Stimulated activated CD8-positive, alpha-beta memory T cell treated with anti-CD3 and anti-CD28 coated beads, Interleukin-12 subunit alpha, Interleukin-12 subunit beta, amount 100 ng/mL, for 1 hour (primary cell): ENCODE measurements around the gene HK1.
"Not testable (repeated sequence)": the region's sequence is repeated elsewhere in the genome, so short reads cannot be mapped to it uniquely, and the experiment has no call there.

Experiments used
- DNase-seq: peaks from one replicate; pipeline ENCODE4 v3.0.0-alpha.2; 2020; ENCODE audit warnings: low read depth

Gene HK1

GRCh38 chr10:69422676-69423075 lies 144.4 kb downstream of the HK1 start:
- no peak for DNase-seq

DNA sequence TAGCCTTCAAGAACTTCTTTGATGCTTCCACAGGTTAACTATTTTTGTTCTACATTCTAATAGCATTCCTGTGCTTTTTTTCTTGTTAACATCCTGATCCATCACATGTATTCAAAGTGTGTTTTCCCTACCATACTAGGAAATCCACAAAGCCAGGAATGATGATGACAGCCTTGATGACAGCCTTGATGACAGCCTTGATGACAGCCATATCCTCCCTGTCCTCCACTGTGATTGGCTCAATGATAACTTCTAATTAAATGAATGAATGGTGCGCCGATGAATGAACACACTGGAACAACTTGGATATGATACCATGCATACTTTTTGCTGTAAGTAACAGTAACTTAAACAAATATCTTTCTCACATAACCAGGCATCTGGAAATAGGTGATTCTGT lies 146.7 kb downstream of the HK1 start:
- DNase-seq: no peak

DNA sequence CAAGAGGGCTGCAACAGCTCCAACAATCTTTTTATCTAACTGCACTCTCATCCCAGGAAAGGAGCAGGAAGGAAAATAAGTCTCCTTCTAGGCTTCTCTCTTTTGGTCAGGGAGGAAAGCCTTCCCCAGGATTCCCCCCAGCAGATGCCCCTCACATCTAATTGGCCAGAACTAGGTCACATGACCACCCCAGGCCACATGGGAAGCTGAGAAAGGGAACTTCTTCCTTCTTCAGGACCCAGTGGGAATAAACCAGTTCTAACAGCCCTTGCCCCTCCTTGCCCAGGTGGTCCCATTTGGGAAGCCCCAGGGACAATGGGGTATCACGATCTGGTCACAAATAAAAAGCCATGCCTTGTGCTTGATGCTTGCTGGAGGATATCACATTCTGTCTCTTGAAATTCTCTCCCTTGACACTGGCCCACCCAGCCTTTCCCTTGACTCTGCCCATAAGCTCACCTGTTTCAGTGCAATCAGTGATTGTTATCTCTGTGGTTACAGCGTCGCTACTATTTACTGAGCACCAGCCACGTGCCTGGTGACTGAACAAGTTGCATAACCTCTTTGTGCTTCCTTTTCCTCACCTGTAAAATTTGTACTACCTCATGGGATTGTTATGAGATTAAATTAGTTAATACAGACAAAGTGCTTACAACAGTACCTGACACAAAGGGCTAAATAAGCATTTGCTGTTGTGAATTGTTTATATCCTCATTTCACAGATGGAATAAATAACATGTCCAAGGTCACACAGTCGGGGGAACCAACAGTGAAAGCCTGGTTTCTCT lies 147.4 kb downstream of the HK1 start:
- no peak for DNase-seq

- no peak for DNase-seq
Measured at GRCh38 chr10:69426376-69426727, 148.1 kb downstream of the HK1 start.

DNA sequence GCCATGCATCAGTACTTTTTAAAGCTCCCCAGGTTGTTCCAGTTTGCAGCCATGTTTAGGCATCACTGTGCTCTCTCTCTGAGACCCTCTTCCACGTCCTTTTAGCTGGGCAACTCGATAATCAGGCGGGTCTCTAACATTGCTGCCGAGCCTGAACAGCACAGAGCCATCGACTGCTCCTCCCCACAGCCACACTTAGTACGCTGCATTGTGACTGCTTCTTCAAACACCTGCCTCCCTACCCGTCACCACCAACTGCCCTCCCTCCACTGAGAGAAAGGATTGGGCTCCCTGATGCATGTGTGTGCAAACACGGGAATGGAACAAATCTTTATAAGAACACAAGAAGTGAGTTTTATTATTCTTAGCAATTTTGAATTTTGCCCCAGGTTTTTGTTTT lies 149.9 kb downstream of the HK1 start:
- DNase-seq: no peak

DNA sequence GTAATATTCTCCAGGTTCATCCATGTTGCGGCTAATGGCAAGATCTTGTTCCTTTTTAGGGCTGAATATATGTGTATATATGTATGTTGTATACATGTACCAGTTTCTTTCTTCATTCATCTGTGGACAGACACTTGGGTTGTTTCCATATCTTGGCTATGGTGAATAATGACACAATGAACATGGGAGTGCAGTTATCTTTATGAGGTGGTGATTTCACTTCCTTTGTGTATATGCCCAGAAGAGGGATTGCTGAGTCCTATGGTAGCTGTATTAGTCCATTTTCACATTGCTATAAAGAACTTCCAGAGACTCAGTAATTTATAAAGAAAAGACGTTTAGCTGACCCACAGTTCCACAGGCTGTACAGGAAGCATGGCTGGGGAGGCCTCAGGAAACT lies 155.9 kb downstream of the HK1 start:
- DNase-seq: no peak

- DNase-seq: no peak
Measured at GRCh38 chr10:69434926-69435325, 156.6 kb downstream of the HK1 start.

- DNase-seq: no peak
Measured at GRCh38 chr10:69435966-69436520, 157.7 kb downstream of the HK1 start.

- no peak for DNase-seq
Measured at GRCh38 chr10:69437321-69438259, 159.3 kb downstream of the HK1 start.

DNA sequence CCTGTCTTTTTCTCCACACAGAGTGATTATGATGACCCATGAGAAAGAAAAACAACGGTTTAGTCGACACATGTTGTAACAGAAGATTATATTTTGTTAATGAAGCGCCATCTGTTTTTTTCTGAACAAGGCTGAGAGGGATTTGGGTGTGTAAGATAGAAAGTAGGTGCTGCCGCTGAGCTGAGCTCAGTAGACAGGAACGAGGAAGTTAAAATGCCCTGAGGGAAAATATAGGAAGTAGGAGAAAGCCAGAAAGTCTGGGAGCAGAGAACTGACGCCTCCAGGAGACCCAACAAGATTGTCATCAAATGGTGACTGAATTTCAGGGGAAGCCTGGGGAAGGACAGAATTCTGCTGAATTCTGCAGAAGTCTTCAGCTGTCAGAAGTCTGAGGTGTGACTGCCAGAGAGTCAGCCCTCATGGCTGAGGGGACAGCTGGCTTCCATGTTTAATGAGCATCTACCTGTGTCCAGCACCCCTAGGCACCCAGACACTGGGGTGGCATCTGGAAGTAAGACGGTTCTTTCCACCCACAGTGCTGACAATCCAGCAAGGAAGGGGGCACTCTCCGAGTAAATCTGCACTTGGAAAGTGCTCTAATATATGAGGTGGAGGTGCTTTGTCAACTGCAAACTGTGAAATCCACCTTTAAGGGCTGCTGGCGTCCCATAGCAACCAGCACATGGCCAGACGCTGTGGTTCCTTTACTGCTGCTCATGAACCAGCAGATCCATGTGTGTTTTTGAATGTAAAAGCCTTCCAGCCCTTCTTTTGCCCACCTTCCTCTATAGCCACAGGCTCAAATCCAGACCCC lies 160.4 kb downstream of the HK1 start:
- no peak for DNase-seq

DNA sequence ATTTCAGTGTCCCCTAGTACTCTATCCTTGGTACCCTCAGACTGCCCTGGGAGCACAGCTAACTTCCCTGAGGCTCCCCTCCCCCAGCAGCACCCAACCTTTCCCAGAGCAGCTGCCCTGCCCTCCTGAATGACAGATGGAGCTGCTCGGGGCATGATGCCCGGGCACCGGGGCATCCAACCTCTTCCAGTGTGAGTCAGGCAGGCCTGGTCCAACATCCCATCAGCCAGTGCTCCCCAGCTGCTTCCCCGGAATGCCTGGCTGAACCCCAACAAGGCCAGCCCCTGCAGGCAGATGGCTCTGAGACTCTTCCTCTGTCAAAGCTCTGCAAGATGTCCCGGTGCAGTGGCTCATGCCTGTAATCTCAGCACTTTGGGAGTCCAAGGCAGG lies 161.0 kb downstream of the HK1 start:
- DNase-seq: no peak

DNA sequence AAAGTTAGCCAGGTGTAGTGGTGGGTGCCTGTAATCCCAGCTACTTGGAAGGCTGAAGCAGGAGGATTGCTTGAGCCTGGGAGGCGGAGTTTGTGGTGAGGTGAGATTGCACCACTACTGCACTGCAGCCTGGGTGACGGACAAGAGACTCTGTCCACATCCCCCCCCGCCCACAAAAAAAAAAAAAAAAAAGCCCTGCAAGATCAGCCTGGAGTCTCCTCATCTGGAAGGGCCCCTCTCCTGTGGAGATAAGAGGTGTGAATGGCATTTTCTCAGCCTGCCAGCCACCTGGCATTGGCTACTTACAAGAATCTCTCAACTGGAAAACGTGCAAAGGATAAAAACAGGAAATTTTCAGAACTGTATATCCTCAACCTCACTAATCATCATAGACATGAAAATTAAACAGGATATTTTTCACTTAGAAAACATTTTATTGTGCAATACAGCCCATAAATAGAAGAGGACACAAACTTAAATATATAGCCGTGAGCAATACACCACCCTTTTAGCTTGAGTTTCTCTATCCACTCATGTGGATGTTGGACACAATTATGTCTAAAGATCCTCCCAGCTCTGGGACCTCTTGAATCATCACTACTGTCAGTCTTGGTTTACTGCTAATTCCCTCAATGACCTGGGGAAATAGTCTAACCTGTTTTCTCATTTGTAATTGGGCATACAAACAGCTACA lies 161.7 kb downstream of the HK1 start:
- no peak for DNase-seq

GRCh38 chr10:69443354-69443753 lies 165.1 kb downstream of the HK1 start:
- DNase-seq: no peak

GRCh38 chr10:69445041-69445440 lies 166.7 kb downstream of the HK1 start:
- no peak for DNase-seq

GRCh38 chr10:69446229-69446628 lies 167.9 kb downstream of the HK1 start:
- no peak for DNase-seq

- no peak for DNase-seq
Measured at GRCh38 chr10:69446650-69447151, 168.4 kb downstream of the HK1 start.

DNA sequence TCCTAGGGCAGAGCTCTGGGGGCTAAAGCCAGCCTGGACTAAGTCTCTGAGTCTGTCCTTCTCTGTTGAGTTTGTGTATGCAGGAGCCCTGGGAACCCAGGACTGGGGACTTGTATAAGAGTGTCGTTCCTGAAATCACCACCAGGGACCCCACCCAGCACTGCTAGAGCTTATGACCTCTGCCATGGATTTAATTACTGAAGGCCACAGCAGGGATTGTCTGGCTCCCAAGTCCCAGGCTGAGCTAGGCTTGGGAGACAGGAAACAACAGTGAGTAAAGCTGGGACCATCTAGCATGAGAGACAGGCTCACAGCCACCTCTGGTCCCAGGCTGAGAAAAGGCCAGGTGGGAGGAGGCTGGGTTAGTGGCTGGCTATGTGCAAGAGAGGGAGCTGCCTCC lies 171.5 kb downstream of the HK1 start:
- no peak for DNase-seq

DNA sequence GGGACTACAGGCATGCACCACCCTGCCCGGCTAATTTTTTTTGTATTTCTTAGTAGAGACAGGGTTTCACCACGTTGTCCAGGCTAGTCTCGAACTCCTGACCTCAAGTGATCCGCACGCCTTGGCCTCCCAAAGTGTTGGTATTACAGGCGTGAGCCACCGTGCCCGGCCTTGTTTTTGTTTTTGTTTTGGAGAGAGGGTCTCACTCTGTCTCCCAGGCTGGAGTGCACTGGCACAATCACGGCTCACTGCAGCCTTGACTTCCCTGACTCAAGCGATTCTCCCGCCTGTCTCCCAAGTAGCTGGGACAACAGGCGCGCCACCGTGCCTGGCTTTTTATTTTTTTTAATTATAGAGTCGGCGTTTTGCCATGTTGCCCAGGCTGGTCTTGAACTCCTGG lies 172.1 kb downstream of the HK1 start:
- not testable (repeated sequence) for DNase-seq

DNA sequence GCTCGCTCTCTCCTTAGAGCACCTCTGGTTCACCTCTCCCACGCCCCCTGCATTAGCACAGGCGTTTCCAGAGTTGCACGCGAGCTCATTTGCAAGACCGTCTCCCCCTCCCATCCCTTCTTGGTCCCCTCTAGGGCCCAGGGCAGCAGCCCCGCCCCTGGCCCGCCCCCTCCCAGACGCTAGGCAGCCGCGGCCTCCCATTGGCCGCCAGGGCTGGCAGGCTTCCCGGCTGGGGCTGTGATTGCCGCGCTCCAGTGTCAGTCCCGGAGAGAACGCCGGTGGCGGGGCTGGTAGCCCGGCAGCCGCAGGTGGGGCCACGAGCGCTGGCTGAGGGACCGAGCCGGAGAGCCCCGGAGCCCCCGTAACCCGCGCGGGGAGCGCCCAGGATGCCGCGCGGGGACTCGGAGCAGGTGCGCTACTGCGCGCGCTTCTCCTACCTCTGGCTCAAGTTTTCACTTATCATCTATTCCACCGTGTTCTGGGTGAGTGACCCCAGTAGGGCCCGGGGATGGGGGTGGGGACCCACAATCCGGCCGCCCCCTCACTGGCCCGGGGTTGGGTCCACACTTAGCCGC lies 173.0 kb downstream of the HK1 start, which contains the start of gene TSPAN15:
Gene TSPAN15 (plus strand): TSS at position 257 of the 575 bp plus-strand sequence. CDS start 130 bp downstream, at position 387.
- DNase-seq: peak; percentile 47
